AG04450 (cell line): ENCODE measurements around the gene EDNRA. TPM values are rescaled to one million over a fixed set of nuclear protein-coding genes. Genes with fewer than 3 reads are reported as not detected.

Experiments used
- CTCF ChIA-PET: fragments of 300-600, 350-600 bp; formaldehyde crosslinking; extraction: SDS; loops from one replicate; lab custom pipeline; 2022; ENCODE audit warnings: antibody characterized with exemption, inconsistent platforms; lab: Charles Lee
- POLR2A ChIA-PET: fragments of 350-600 bp; formaldehyde crosslinking; extraction: SDS; loops from one replicate; lab custom pipeline; 2021; ENCODE audit warnings: antibody characterized with exemption, inconsistent platforms; lab: Yijun Ruan, JAX
- DNase-seq: peaks from one replicate; pipeline ENCODE4 v3.0.0-alpha.2; 2011; ENCODE audit warnings: low read depth, low spot score
- H3K27ac ChIP-seq: one replicate; pipeline ENCODE4 v1.5.1; 2012; ENCODE audit warnings: low read depth, low read length, control low read depth
- H3K27me3 ChIP-seq: one replicate; pipeline ENCODE4 v1.6.0; 2012; ENCODE audit warnings: low read length; ENCODE audit not compliant: control insufficient read depth, insufficient read depth
- H3K4me3 ChIP-seq: 2 replicates; pipeline ENCODE4 v1.5.1; 2011; ENCODE audit warnings: mild to moderate bottlenecking, low read depth, low read length, control low read depth
- H3K9me3 ChIP-seq: 2 replicates; pipeline ENCODE4 v1.5.1; 2012; ENCODE audit warnings: low read length; ENCODE audit not compliant: control insufficient read depth, insufficient read depth
- CTCF ChIP-seq: IDR thresholded peaks from 2 replicates; pipeline ENCODE4 v1.5.1; 2011; ENCODE audit warnings: low read depth, low read length, control low read depth, inconsistent platforms
- polyA plus RNA-seq: library from polyadenylated mRNA; depleted of rRNA; stranded (reverse); fragments of >200 nt; gene quantifications from 2 replicates; pipeline ENCODE4 v1.2.3, GENCODE V29; 2011

The EDNRA gene
- polyA plus RNA-seq, 1 experiment, result 38.4 TPM

- DNase-seq, result peak; percentile 92
- H3K4me3 ChIP-seq, result no peak overlapping the region
- ChIA-PET CTCF (interaction anchor here (0.6 to 3.6 kb wide), 3 partner anchors 28 to 320 kb away, joined by 3 to 15 read pairs (median 9); no protein-coding TSS in a partner anchor), POLR2A (interaction anchor here (0.6 to 1.1 kb wide), 4 partner anchors 15 to 243 kb away, joined by 3 to 7 read pairs (median 4); no protein-coding TSS in a partner anchor)
- no peaks in the 10 kb centered on the region for H3K27me3 ChIP-seq
- no peak for TF ChIP-seq CTCF
- peak overlapping the region; percentile 66 for H3K27ac ChIP-seq
- H3K9me3 ChIP-seq, result no peaks in the 10 kb centered on the region
Observed at GRCh38 chr4:147546349-147546748, 65.5 kb downstream of the EDNRA start.

- peak overlapping the region; percentile 86 for H3K27ac ChIP-seq
- no peak for DNase-seq
- H3K4me3 ChIP-seq, result no peak overlapping the region
- no peak for TF ChIP-seq CTCF
- H3K9me3 ChIP-seq, result no peaks in the 10 kb centered on the region
- no peaks in the 10 kb centered on the region for H3K27me3 ChIP-seq
- ChIA-PET CTCF (interaction anchor here (1.3 to 3.6 kb wide), 3 partner anchors 29 to 437 kb away, joined by 5 to 15 read pairs (median 7); no protein-coding TSS in a partner anchor), POLR2A (interaction anchor here (0.6 to 1.1 kb wide), 2 partner anchors 10 to 286 kb away, joined by 3 to 4 read pairs; no protein-coding TSS in a partner anchor)
Observed at GRCh38 chr4:147547314-147548056, 66.6 kb downstream of the EDNRA start.

- CTCF ChIA-PET, result interaction anchor here (1.3 to 3.6 kb wide), 5 partner anchors 29 to 437 kb away, joined by 5 to 15 read pairs (median 8); no protein-coding TSS in a partner anchor
- H3K27me3 ChIP-seq, result no peaks in the 10 kb centered on the region
- no peak overlapping the region for H3K4me3 ChIP-seq
- POLR2A ChIA-PET, result interaction anchor here (1.1 kb wide), 1 partner anchor 9 kb away, joined by 4 read pairs; no protein-coding TSS in a partner anchor
- peaks cover 5% of the 10 kb centered on the region; the same call in 1 of the 2 replicates for H3K9me3 ChIP-seq
- DNase-seq, result no peak
- TF ChIP-seq CTCF, result no peak
- peak overlapping the region; percentile 86 for H3K27ac ChIP-seq
Observed at GRCh38 chr4:147548256-147548655, 67.4 kb downstream of the EDNRA start.

GRCh38 chr4:147550626-147551246 is 69.8 kb downstream of the EDNRA start:
- Histone ChIP-seq H3K4me3 (peak overlapping the region; percentile 40; the same call in 1 of the 2 replicates), H3K27me3 (no peaks in the 10 kb centered on the region), H3K27ac (peak overlapping the region; percentile 65), H3K9me3 (peaks cover 5% of the 10 kb centered on the region; the same call in 1 of the 2 replicates)
- DNase-seq, result no peak
- CTCF ChIA-PET, result interaction anchor here (0.8 to 1.1 kb wide), 2 partner anchors 39 to 389 kb away, joined by 4 read pairs; no protein-coding TSS in a partner anchor
- POLR2A ChIA-PET, result interaction anchor here (0.7 to 0.8 kb wide), 2 partner anchors 20 to 31 kb away, joined by 3 read pairs; no protein-coding TSS in a partner anchor
- no peak for TF ChIP-seq CTCF
